Mesenchymal stem cell (in vitro differentiated cells and primary cell): Measurements from ENCODE around the gene MATN3.
"Not testable (repeated sequence)": the region's sequence is repeated elsewhere in the genome, so short reads cannot be mapped to it uniquely, and the experiment has no call there.

ENCODE experiments used
- DNase-seq: peaks from one replicate; pipeline ENCODE4 v3.0.0-alpha.2; 2013
- H2AFZ ChIP-seq: one replicate; pipeline ENCODE4 v1.6.1; 2013; ENCODE audit warnings: low read depth, mild to moderate bottlenecking, control low read depth, inconsistent platforms, low read length, moderate library complexity
- H2AK5ac ChIP-seq: 2 replicates; pipeline ENCODE4 v1.6.1; 2013; ENCODE audit warnings: low read length, moderate library complexity, mild to moderate bottlenecking, inconsistent platforms; ENCODE audit not compliant: severe bottlenecking
- H2BK120ac ChIP-seq: one replicate; pipeline ENCODE4 v1.6.1; 2013; ENCODE audit warnings: low read depth, mild to moderate bottlenecking, inconsistent platforms, low read length, moderate library complexity
- H2BK12ac ChIP-seq, 2 experiments: one replicate each; pipeline ENCODE4 v1.6.1; 2013; ENCODE audit warnings: inconsistent platforms in 2 of 2, low read length in 2 of 2, mild to moderate bottlenecking in 2 of 2, moderate library complexity in 2 of 2, control low read depth in 1 of 2
- H2BK15ac ChIP-seq: one replicate; pipeline ENCODE4 v1.6.1; 2013; ENCODE audit warnings: mild to moderate bottlenecking, low read depth, inconsistent platforms; ENCODE audit not compliant: poor library complexity, severe bottlenecking
- H2BK5ac ChIP-seq: 2 replicates; pipeline ENCODE4 v1.6.1; 2013; ENCODE audit warnings: low read depth, mild to moderate bottlenecking, low read length, control low read depth, inconsistent platforms; ENCODE audit not compliant: poor library complexity, severe bottlenecking
- H3K14ac ChIP-seq, 2 experiments: one replicate each; pipeline ENCODE4 v1.6.1; 2013; ENCODE audit warnings: inconsistent platforms in 2 of 2, low read length in 2 of 2, control low read depth in 1 of 2, mild to moderate bottlenecking in 1 of 2, moderate library complexity in 1 of 2
- H3K18ac ChIP-seq, 2 experiments: one replicate each; pipeline ENCODE4 v1.6.1; 2013; ENCODE audit warnings: inconsistent platforms in 2 of 2, low read length in 2 of 2, control low read depth in 1 of 2, low read depth in 1 of 2, mild to moderate bottlenecking in 1 of 2
- H3K23ac ChIP-seq, 2 experiments: one replicate each; pipeline ENCODE4 v1.6.1; 2013; ENCODE audit warnings: inconsistent platforms in 2 of 2, low read length in 2 of 2, mild to moderate bottlenecking in 2 of 2, moderate library complexity in 2 of 2, control low read depth in 1 of 2
- H3K27ac ChIP-seq: 2 replicates; pipeline ENCODE4 v1.5.1; 2013; ENCODE audit warnings: mild to moderate bottlenecking, moderate library complexity, low read length, control low read depth, inconsistent platforms; ENCODE audit not compliant: poor library complexity, severe bottlenecking
- H3K27me3 ChIP-seq, 2 experiments: 2 replicates each; pipeline versions ENCODE4 v1.6.1 to v1.7.0; 2013; ENCODE audit warnings: low read length in 2 of 2, mild to moderate bottlenecking in 2 of 2, moderate library complexity in 2 of 2, control low read depth in 1 of 2, inconsistent platforms in 1 of 2; ENCODE audit not compliant: control insufficient read depth in 1 of 2, insufficient read depth in 1 of 2
- H3K36me3 ChIP-seq, 2 experiments: 2 replicates each; pipeline versions ENCODE4 v1.6.1 to v1.7.0; 2013; ENCODE audit warnings: low read length in 2 of 2, control low read depth in 1 of 2, inconsistent platforms in 1 of 2, low read depth in 1 of 2, mild to moderate bottlenecking in 1 of 2; ENCODE audit not compliant: insufficient read depth in 2 of 2, control insufficient read depth in 1 of 2
- H3K4ac ChIP-seq, 2 experiments: one replicate each; pipeline ENCODE4 v1.6.1; 2013; ENCODE audit warnings: inconsistent platforms in 2 of 2, low read length in 2 of 2, mild to moderate bottlenecking in 2 of 2, moderate library complexity in 2 of 2, control low read depth in 1 of 2, low read depth in 1 of 2
- H3K4me1 ChIP-seq: 2 replicates; pipeline ENCODE4 v1.6.1; 2013; ENCODE audit warnings: low read depth, low read length, control low read depth; ENCODE audit not compliant: control insufficient read depth, insufficient read depth
- H3K4me2 ChIP-seq: 2 replicates; pipeline ENCODE4 v1.6.1; 2013; ENCODE audit warnings: low read length, mild to moderate bottlenecking, inconsistent platforms; ENCODE audit not compliant: poor library complexity, severe bottlenecking
- H3K4me3 ChIP-seq, 2 experiments: 2 replicates each; pipeline versions ENCODE4 v1.5.1 to v1.7.0; 2013; ENCODE audit warnings: low read length in 2 of 2, mild to moderate bottlenecking in 2 of 2, control low read depth in 1 of 2, low read depth in 1 of 2; ENCODE audit not compliant: insufficient read depth in 1 of 2
- H3K79me1 ChIP-seq: replicated peaks from 2 replicates; pipeline ENCODE4 v1.6.1; 2013; ENCODE audit warnings: mild to moderate bottlenecking, control low read depth, low read length, inconsistent platforms; ENCODE audit not compliant: poor library complexity, severe bottlenecking
- H3K9ac ChIP-seq: 2 replicates; pipeline ENCODE4 v1.7.0; 2013; ENCODE audit warnings: mild to moderate bottlenecking, low read length, moderate library complexity
- H3K9me3 ChIP-seq: 2 replicates; pipeline ENCODE4 v1.7.0; 2013; ENCODE audit warnings: mild to moderate bottlenecking, low read length; ENCODE audit not compliant: control insufficient read depth
- H4K8ac ChIP-seq: one replicate; pipeline ENCODE4 v1.6.1; 2013; ENCODE audit warnings: inconsistent platforms, mild to moderate bottlenecking, low read length, moderate library complexity
- H4K91ac ChIP-seq: one replicate; pipeline ENCODE4 v1.6.1; 2013; ENCODE audit warnings: mild to moderate bottlenecking, low read length, inconsistent platforms
- WGBS: methylation state at CpG from one replicate; pipeline ENCODE4 v1.1.7; 2013; ENCODE audit warnings: mixed read lengths; 5-methylcytosine and 5-hydroxymethylcytosine counted together

The MATN3 gene

DNA sequence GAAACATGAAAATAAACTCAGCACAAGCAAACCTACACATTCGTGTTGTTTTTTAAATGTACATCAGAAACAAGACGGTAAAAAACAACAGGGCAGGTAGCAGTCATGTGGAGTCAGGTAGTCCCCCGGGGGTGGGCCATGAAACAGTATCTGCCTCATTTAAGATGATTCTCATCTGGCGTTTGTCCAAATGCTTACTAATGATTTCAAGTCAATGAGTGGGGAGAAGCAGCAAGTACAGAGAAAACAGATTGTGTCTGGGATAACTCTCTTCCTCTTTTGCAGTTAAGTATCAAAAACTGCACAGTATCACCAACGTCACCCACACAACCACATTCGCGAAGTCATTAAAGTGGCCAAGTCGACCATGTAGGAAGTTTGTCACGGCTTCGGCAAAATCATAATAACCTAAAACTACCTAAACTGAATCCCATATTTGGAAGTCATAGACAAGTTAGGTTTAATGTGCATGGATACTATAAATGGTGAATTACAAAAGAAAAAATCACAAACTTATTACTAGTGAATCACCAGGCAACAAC is 37.7 kb upstream of the MATN3 start:
- H3K9me3 ChIP-seq: no peaks in the 10 kb centered on the region
- H2BK5ac ChIP-seq: peak overlapping the region; percentile 22
- H4K8ac ChIP-seq: no peak overlapping the region
- no peak overlapping the region for H2AK5ac ChIP-seq
- peak overlapping the region; percentile 88 to 91 for H3K4me3 ChIP-seq
- H2AFZ ChIP-seq: no peak overlapping the region
- H3K4me1 ChIP-seq: peaks cover 4% of the 10 kb centered on the region
- no peaks in the 10 kb centered on the region for H3K27me3 ChIP-seq
- H3K79me1 ChIP-seq: peaks cover 3% of the 10 kb centered on the region
- peaks cover 0 to 3% of the 10 kb centered on the region in 2 experiments for H3K36me3 ChIP-seq
- no peak overlapping the region for H4K91ac ChIP-seq
- H3K9ac ChIP-seq: peak overlapping the region; percentile 97
- H3K27ac ChIP-seq: peak overlapping the region; percentile 96
- peak overlapping the region in 1 of 2 experiments; percentile 1 for H3K4ac ChIP-seq
- peak overlapping the region in 1 of 2 experiments; percentile 67 for H3K18ac ChIP-seq
- no peak overlapping the region for H3K23ac ChIP-seq
- H3K4me2 ChIP-seq: peak overlapping the region; percentile 61
- DNase-seq: peak; percentile 76
- H2BK120ac ChIP-seq: no peak overlapping the region
- no peak overlapping the region for H3K14ac ChIP-seq
- 1% methylated on average over 8 of the region's 10 CpGs for WGBS
- H2BK12ac ChIP-seq: peak overlapping the region in 1 of 2 experiments; percentile 32
- H2BK15ac ChIP-seq: no peak overlapping the region

DNA sequence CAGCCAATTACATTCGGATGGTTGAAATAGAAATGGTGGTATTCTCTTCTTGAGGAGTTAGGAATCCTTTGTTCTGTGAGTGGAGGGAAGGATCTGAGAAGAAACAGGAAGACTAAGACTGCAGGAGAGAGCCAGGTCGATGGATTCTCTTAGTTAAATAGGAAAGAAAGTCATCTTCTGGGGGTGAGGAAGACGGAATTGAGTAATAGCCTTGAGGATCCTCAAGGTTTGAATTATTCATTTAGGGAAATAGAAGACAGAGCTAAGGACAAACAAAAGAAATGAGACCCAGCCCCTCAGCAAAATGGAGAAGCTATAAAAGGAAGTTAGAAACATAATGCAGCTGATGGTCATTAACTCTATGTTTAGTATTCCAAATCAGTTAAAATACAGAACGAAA is 37.2 kb upstream of the MATN3 start:
- Histone ChIP-seq H4K8ac (no peak overlapping the region), H2BK5ac (no peak overlapping the region), H2BK12ac (no peak overlapping the region), H3K9me3 (no peaks in the 10 kb centered on the region), H3K4me1 (peaks cover 6% of the 10 kb centered on the region), H2AK5ac (peak overlapping the region; percentile 19), H2BK120ac (no peak overlapping the region), H3K4me3 (peak overlapping the region in 1 of 2 experiments; percentile 88), H3K23ac (no peak overlapping the region), H3K4me2 (peak overlapping the region; percentile 17), H4K91ac (no peak overlapping the region), H3K4ac (no peak overlapping the region), H3K27me3 (no peaks in the 10 kb centered on the region), H3K9ac (peak overlapping the region; percentile 97), H3K79me1 (peaks cover 3% of the 10 kb centered on the region), H3K18ac (no peak overlapping the region), H2AFZ (no peak overlapping the region), H3K14ac (no peak overlapping the region), H3K27ac (peak overlapping the region; percentile 96), H3K36me3 (peaks cover 0 to 3% of the 10 kb centered on the region in 2 experiments), H2BK15ac (no peak overlapping the region)
- DNase-seq: no peak
- under 1% methylated on average over 3 of the region's 4 CpGs for WGBS

- H3K79me1 ChIP-seq: no peaks in the 10 kb centered on the region
- peaks cover 4% of the 10 kb centered on the region for H3K4me1 ChIP-seq
- H3K4me2 ChIP-seq: peak overlapping the region; percentile 79
- no peak overlapping the region for H3K4ac ChIP-seq
- 84% methylated on average over 4 of the region's 6 CpGs for WGBS
- H3K9ac ChIP-seq: peak overlapping the region; percentile 97
- H3K27me3 ChIP-seq: no peaks in the 10 kb centered on the region
- no peak overlapping the region for H3K18ac ChIP-seq
- peak overlapping the region; percentile 96 for H3K27ac ChIP-seq
- no peaks in the 10 kb centered on the region for H3K9me3 ChIP-seq
- no peak overlapping the region for H4K91ac ChIP-seq
- H2BK15ac ChIP-seq: no peak overlapping the region
- no peak overlapping the region for H2BK12ac ChIP-seq
- peak overlapping the region in 1 of 2 experiments; percentile 88 for H3K4me3 ChIP-seq
- DNase-seq: no peak
- peaks cover 0 to 3% of the 10 kb centered on the region in 2 experiments for H3K36me3 ChIP-seq
- no peak overlapping the region for H4K8ac ChIP-seq
- H2BK120ac ChIP-seq: no peak overlapping the region
- no peak overlapping the region for H2AFZ ChIP-seq
- no peak overlapping the region for H2BK5ac ChIP-seq
- H2AK5ac ChIP-seq: peak overlapping the region; percentile 91
- no peak overlapping the region for H3K14ac ChIP-seq
- no peak overlapping the region for H3K23ac ChIP-seq
These were observed 36.3 kb upstream of the MATN3 start for GRCh38 chr2:20048488-20049448.

- H3K4ac ChIP-seq, H3K36me3 ChIP-seq, H3K9me3 ChIP-seq, H2AFZ ChIP-seq, H2BK15ac ChIP-seq, H3K27me3 ChIP-seq, H4K91ac ChIP-seq, H3K9ac ChIP-seq, H3K23ac ChIP-seq, H3K14ac ChIP-seq, H4K8ac ChIP-seq, H2BK5ac ChIP-seq, H2BK12ac ChIP-seq, DNase-seq, H3K27ac ChIP-seq, H3K4me2 ChIP-seq, H2BK120ac ChIP-seq, H3K4me3 ChIP-seq, H3K18ac ChIP-seq, H2AK5ac ChIP-seq, H3K79me1 ChIP-seq: not testable (repeated sequence)
- 81% methylated on average over 2 of the region's 4 CpGs for WGBS
- H3K4me1 ChIP-seq: peaks cover 10% of the 10 kb centered on the region
These were observed 33.3 kb upstream of the MATN3 start for GRCh38 chr2:20045712-20046292.
